ENCODE data around the gene TAMM41. TPM values are rescaled to one million over a fixed set of nuclear protein-coding genes. Genes with fewer than 3 reads are reported as not detected.

Gene TAMM41
- total and polyA plus RNA-seq, 9 of the 15 experiments (the other 6 are each of a cell fraction or from before 2014, with no cell fraction given) = 8.6 to 74.6 (median 29.3) TPM

DNA sequence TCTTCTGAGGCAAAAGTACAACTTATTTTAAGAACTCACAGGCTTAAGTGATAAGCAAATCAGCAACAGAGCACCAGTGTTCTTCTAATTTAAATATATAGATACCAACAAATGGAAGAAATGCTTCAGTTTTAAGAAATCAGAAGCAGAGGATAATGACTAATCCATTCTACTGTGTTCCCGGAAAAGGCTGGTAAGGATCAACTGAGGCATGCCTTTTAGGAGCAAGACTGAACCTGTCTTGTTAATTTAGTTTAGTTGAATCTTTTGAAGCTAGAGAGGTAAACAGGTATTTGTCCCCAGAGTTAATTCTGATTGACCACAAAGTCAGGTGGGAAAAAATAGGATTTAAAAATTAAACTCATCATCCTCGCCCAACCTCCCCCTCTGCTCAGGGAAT lies 51.8 kb downstream of the TAMM41 start (continued):
- TF ChIP-seq, protein P1, sequence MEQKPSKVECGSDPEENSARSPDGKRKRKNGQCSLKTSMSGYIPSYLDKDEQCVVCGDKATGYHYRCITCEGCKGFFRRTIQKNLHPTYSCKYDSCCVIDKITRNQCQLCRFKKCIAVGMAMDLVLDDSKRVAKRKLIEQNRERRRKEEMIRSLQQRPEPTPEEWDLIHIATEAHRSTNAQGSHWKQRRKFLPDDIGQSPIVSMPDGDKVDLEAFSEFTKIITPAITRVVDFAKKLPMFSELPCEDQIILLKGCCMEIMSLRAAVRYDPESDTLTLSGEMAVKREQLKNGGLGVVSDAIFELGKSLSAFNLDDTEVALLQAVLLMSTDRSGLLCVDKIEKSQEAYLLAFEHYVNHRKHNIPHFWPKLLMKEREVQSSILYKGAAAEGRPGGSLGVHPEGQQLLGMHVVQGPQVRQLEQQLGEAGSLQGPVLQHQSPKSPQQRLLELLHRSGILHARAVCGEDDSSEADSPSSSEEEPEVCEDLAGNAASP (IDR thresholded peaks at IDR 0.05) = no peak
- TF ChIP-seq, protein P2, sequence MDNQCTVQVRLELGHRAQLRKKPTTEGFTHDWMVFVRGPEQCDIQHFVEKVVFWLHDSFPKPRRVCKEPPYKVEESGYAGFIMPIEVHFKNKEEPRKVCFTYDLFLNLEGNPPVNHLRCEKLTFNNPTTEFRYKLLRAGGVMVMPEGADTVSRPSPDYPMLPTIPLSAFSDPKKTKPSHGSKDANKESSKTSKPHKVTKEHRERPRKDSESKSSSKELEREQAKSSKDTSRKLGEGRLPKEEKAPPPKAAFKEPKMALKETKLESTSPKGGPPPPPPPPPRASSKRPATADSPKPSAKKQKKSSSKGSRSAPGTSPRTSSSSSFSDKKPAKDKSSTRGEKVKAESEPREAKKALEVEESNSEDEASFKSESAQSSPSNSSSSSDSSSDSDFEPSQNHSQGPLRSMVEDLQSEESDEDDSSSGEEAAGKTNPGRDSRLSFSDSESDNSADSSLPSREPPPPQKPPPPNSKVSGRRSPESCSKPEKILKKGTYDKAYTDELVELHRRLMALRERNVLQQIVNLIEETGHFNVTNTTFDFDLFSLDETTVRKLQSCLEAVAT (IDR thresholded peaks at IDR 0.05) = no peak
- no peak for TF ChIP-seq ATF7 (IDR thresholded peaks at IDR 0.05)
- TF ChIP-seq, protein P3, sequence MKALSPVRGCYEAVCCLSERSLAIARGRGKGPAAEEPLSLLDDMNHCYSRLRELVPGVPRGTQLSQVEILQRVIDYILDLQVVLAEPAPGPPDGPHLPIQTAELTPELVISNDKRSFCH (CRISPR knock-in tag; IDR thresholded peaks at IDR 0.05) = no peak
- TF ChIP-seq, protein P3 (tag; IDR thresholded peaks at IDR 0.05) = no peak
- TF ChIP-seq STAG1 (CRISPR knock-in tag; IDR thresholded peaks at IDR 0.05; ENCODE audit: borderline replicate concordance) = no peak

Measured in K562 (cell line).